CD14-positive monocyte (primary cell): ENCODE results near the gene IMMP2L. TPM values are rescaled to one million over a fixed set of nuclear protein-coding genes. Genes with fewer than 3 reads are reported as not detected.

Experiments
- DNase-seq, 3 donors: peaks; one replicate each; pipeline ENCODE4 v3.0.0-alpha.2; 2011 to 2022
- H2AFZ ChIP-seq: 2 replicates; pipeline ENCODE4 v1.6.0; 2012; ENCODE audit warnings: mild to moderate bottlenecking, low read depth, low read length, inconsistent platforms; ENCODE audit not compliant: insufficient read depth, poor library complexity, severe bottlenecking
- H3K27ac ChIP-seq, 2 donors: 1 replicate in 1 of 2; 2 replicates in 1 of 2; pipeline ENCODE4 v1.5.1; 2012 to 2013; ENCODE audit warnings: low read length in 2 of 2, control low read depth in 1 of 2, inconsistent platforms in 1 of 2, low read depth in 1 of 2, mild to moderate bottlenecking in 1 of 2
- H3K27me3 ChIP-seq, 2 donors: one replicate each; pipeline versions ENCODE4 v1.6.0 to v1.6.1; 2011 to 2013; ENCODE audit warnings: low read length in 2 of 2; ENCODE audit not compliant: control insufficient read depth in 2 of 2, insufficient read depth in 2 of 2
- H3K36me3 ChIP-seq, 2 donors: replicated peaks in 1 of 2; 1 replicate in 1 of 2; 2 replicates in 1 of 2; pipeline versions ENCODE4 v1.5.1 to v1.6.1; 2012 to 2013; ENCODE audit warnings: low read length in 2 of 2, control low read depth in 1 of 2, inconsistent platforms in 1 of 2, mild to moderate bottlenecking in 1 of 2; ENCODE audit not compliant: insufficient read depth in 2 of 2, control insufficient read depth in 1 of 2
- H3K4me1 ChIP-seq, 2 donors: 1 replicate in 1 of 2; 2 replicates in 1 of 2; pipeline versions ENCODE4 v1.5.1 to v1.6.1; 2012 to 2013; ENCODE audit warnings: low read length in 2 of 2, control low read depth in 1 of 2, inconsistent platforms in 1 of 2, mild to moderate bottlenecking in 1 of 2, moderate library complexity in 1 of 2; ENCODE audit not compliant: insufficient read depth in 2 of 2, control insufficient read depth in 1 of 2
- H3K4me2 ChIP-seq: replicated peaks from 2 replicates; pipeline ENCODE3; 2012; ENCODE audit warnings: low read length, moderate library complexity, mild to moderate bottlenecking; ENCODE audit not compliant: poor library complexity, severe bottlenecking; ENCODE audit errors: extremely low read depth
- H3K4me3 ChIP-seq, 3 experiments: fragments of 200-600 bp in 1 of 3; sonication (generic) in 1 of 3; replicated peaks in 1 of 3; 1 replicate in 2 of 3; 2 replicates in 1 of 3; pipeline ENCODE4 v1.5.1; 2011 to 2013; ENCODE audit warnings: low read length in 3 of 3, mild to moderate bottlenecking in 3 of 3, control low read depth in 2 of 3, low read depth in 2 of 3, inconsistent platforms in 1 of 3, moderate library complexity in 1 of 3
- H3K79me2 ChIP-seq: 2 replicates; pipeline ENCODE4 v1.6.0; 2012; ENCODE audit warnings: mild to moderate bottlenecking, control low read depth, inconsistent platforms, low read length, moderate library complexity; ENCODE audit not compliant: insufficient read depth
- H3K9ac ChIP-seq: 2 replicates; pipeline ENCODE4 v1.6.0; 2017; ENCODE audit warnings: low read length, mild to moderate bottlenecking; ENCODE audit not compliant: insufficient read depth, poor library complexity, severe bottlenecking
- H3K9me3 ChIP-seq, 2 donors: replicated peaks in 1 of 2; 1 replicate in 1 of 2; 2 replicates in 1 of 2; pipeline versions ENCODE4 v1.5.1 to v1.6.1; 2012 to 2013; ENCODE audit warnings: low read length in 2 of 2, control low read depth in 1 of 2; ENCODE audit not compliant: control insufficient read depth in 1 of 2, insufficient read depth in 1 of 2
- H4K20me1 ChIP-seq: 2 replicates; pipeline ENCODE4 v1.6.0; 2012; ENCODE audit warnings: mild to moderate bottlenecking, low read length, control low read depth, moderate library complexity; ENCODE audit not compliant: insufficient read depth
- H3K27ac Mint-ChIP-seq, 7 donors: one replicate each; pipeline ENCODE4 v1.8.0; 2020; ENCODE audit warnings: mild to moderate bottlenecking in 7 of 7, mixed read lengths in 7 of 7, moderate library complexity in 6 of 7, inconsistent platforms in 2 of 7
- H3K27me3 Mint-ChIP-seq, 3 donors: one replicate each; pipeline ENCODE4 v1.8.0; 2021 to 2022; ENCODE audit warnings: low read depth in 3 of 3, mild to moderate bottlenecking in 3 of 3, mixed read lengths in 3 of 3, moderate library complexity in 3 of 3, inconsistent platforms in 1 of 3
- H3K36me3 Mint-ChIP-seq, 2 donors: one replicate each; pipeline ENCODE4 v1.8.0; 2020; ENCODE audit warnings: mixed read lengths in 2 of 2, inconsistent platforms in 1 of 2, mild to moderate bottlenecking in 1 of 2
- H3K4me1 Mint-ChIP-seq: one replicate; pipeline ENCODE4 v1.8.0; 2020; ENCODE audit warnings: mild to moderate bottlenecking, mixed read lengths
- H3K4me3 Mint-ChIP-seq, 2 donors: one replicate each; pipeline ENCODE4 v1.8.0; 2020; ENCODE audit warnings: mild to moderate bottlenecking in 2 of 2, mixed read lengths in 2 of 2, moderate library complexity in 1 of 2
- H3K9me3 Mint-ChIP-seq, 7 donors: one replicate each; pipeline ENCODE4 v1.8.0; 2020 to 2022; ENCODE audit warnings: mixed read lengths in 7 of 7, mild to moderate bottlenecking in 6 of 7, moderate library complexity in 6 of 7, inconsistent platforms in 2 of 7
- CTCF ChIP-seq: fragments of 200-600 bp; IDR thresholded peaks from one replicate; pipeline ENCODE4 v1.8.0; 2022; ENCODE audit warnings: antibody characterized with exemption, mild to moderate bottlenecking
- WGBS: methylation state at CpG from one replicate; pipeline ENCODE4 v1.1.5; 2013; ENCODE audit warnings: missing lambda C conversion rate; ENCODE audit not compliant: insufficient coverage; 5-methylcytosine and 5-hydroxymethylcytosine counted together
- intact Hi-C, 2 donors: fragments of 100-400 bp; cut with micrococcal nuclease; formaldehyde crosslinking; loops; one replicate each; pipeline versions ENCODE4 v1.15.0 to v1.15.1; 2023
- polyA plus RNA-seq, 3 donors: library from polyadenylated mRNA; depleted of rRNA in 1 of 3; unstranded in 2 of 3; stranded (reverse) in 1 of 3; fragments of 300-500 nt in 2 of 3; fragments of >200 nt in 1 of 3; fragmentation: Illumina TruSeq in 2 of 3; gene quantifications; 1 replicate in 2 of 3; 2 replicates in 1 of 3; pipeline ENCODE4 v1.2.3, GENCODE V29; 2012 to 2021

The IMMP2L gene
- polyA plus RNA-seq, 3 donors, result 1.9 to 6.4 (median 6.2) TPM

- Mint-ChIP-seq H3K36me3 (no peaks in the 10 kb centered on the region), H3K4me1 (no peaks in the 10 kb centered on the region), H3K9me3 (peaks cover 0 to 3% (median 0%) of the 10 kb centered on the region in 7 donors), H3K27ac (no peak overlapping the region), H3K27me3 (no peaks in the 10 kb centered on the region), H3K4me3 (no peak overlapping the region)
- H3K27ac ChIP-seq, result no peak overlapping the region
- TF ChIP-seq CTCF, result no peak
- H3K4me2 ChIP-seq, result no peak overlapping the region
- H3K4me1 ChIP-seq, result no peaks in the 10 kb centered on the region
- intact Hi-C loops, result no loop called here
- H2AFZ ChIP-seq, result no peak overlapping the region
- no peaks in the 10 kb centered on the region for H3K9me3 ChIP-seq
- no peak for DNase-seq
- no peaks in the 10 kb centered on the region for H3K27me3 ChIP-seq
- 100% methylated on average over 1 of the region's 3 CpGs for WGBS
- no peaks in the 10 kb centered on the region for H3K79me2 ChIP-seq
- no peak overlapping the region for H3K9ac ChIP-seq
- H3K36me3 ChIP-seq, result no peaks in the 10 kb centered on the region
- H4K20me1 ChIP-seq, result no peaks in the 10 kb centered on the region
- H3K4me3 ChIP-seq, result no peak overlapping the region
These were observed 783.0 kb downstream of the IMMP2L start for GRCh38 chr7:110779339-110779738.

DNA sequence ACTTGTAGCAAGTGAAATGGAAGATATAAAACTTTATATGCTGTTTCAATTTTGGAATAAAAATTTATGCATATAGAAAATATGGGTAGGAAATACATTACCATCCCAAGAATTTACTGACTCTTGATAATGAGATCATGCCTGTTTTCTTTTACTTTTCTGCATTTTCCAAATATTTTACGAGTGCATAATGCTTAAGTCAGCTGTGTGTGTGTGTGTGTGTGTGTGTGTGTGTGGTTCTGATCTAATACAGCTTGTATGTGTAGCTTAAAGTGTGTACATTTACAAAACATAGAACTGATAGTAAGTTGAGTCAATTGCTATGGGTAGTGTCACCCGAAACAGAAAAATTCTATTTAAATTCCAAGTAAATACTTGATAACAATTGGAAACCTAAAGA, 787.2 kb downstream of the IMMP2L start:
- H3K9me3 Mint-ChIP-seq, result peaks cover 0 to 5% (median 0%) of the 10 kb centered on the region in 7 donors
- intact Hi-C loops, result no loop called here

More for the DNA sequence above, 787.2 kb downstream of the IMMP2L start:
- Mint-ChIP-seq H3K36me3 (no peaks in the 10 kb centered on the region), H3K27me3 (no peaks in the 10 kb centered on the region), H3K4me3 (no peak overlapping the region), H3K4me1 (no peaks in the 10 kb centered on the region), H3K27ac (no peak overlapping the region)
- no peak overlapping the region for H3K9ac ChIP-seq
- TF ChIP-seq CTCF, result no peak
- no peak overlapping the region for H2AFZ ChIP-seq
- no peaks in the 10 kb centered on the region for H3K79me2 ChIP-seq
- no peaks in the 10 kb centered on the region for H3K36me3 ChIP-seq
- no CpG with 5 or more reads among the region's 2 CpGs for WGBS
- H3K4me1 ChIP-seq, result no peaks in the 10 kb centered on the region
- no peak for DNase-seq
- H3K27ac ChIP-seq, result no peak overlapping the region
- no peak overlapping the region for H3K4me3 ChIP-seq
- no peak overlapping the region for H3K4me2 ChIP-seq
- no peaks in the 10 kb centered on the region for H3K27me3 ChIP-seq
- no peaks in the 10 kb centered on the region for H4K20me1 ChIP-seq
- H3K9me3 ChIP-seq, result no peaks in the 10 kb centered on the region
